ENCODE results near the gene SGSM2.

DNA sequence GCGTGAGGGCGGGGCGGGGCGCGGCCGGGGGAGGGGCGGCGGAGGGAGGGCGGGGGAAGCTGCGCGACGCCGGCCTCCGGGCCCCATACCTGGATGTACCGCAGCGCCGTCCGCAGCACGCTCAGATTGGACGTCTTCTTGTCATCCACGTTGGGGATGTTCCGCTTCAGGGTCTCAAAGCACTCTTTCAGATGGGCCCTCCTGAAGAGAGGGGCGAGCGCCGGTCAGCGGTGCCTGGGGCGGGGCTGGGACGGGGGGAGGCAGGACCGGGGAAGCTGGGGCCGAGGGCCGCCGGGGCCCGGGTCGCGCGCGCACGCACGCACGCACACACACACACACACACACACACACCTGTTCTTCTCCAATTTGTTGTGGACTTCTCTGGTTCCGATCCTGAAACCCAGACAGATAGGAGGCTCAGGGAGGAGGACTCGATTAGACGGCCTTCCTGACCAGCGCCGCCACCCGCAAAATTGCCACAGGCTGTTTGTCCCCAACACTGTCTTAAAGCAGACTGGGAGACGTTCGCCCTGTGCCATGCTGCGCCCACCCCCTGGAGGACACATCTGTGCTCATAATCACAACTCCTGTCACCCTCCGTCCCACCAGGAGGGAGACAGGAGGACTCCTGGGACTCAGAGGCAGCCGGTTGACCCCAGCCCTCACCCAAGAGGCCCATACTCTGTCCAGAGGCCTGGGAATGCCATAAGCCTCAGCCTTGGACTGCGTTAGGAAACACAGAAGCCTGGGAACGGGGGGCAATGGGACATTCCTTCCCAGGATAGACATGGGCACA, 56.9 kb downstream of the SGSM2 start:
- TF ChIP-seq, protein P1, sequence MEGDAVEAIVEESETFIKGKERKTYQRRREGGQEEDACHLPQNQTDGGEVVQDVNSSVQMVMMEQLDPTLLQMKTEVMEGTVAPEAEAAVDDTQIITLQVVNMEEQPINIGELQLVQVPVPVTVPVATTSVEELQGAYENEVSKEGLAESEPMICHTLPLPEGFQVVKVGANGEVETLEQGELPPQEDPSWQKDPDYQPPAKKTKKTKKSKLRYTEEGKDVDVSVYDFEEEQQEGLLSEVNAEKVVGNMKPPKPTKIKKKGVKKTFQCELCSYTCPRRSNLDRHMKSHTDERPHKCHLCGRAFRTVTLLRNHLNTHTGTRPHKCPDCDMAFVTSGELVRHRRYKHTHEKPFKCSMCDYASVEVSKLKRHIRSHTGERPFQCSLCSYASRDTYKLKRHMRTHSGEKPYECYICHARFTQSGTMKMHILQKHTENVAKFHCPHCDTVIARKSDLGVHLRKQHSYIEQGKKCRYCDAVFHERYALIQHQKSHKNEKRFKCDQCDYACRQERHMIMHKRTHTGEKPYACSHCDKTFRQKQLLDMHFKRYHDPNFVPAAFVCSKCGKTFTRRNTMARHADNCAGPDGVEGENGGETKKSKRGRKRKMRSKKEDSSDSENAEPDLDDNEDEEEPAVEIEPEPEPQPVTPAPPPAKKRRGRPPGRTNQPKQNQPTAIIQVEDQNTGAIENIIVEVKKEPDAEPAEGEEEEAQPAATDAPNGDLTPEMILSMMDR (IDR thresholded peaks at IDR 0.05; ENCODE audit: insufficient read depth, low read length): no peak
- no peak for TF ChIP-seq POLR2AphosphoS5 (IDR thresholded peaks at IDR 0.05; ENCODE audit: low read depth)
- TF ChIP-seq GABPA (IDR thresholded peaks at IDR 0.05; ENCODE audit: low read depth): no peak
- no peak for TF ChIP-seq REST (IDR thresholded peaks at IDR 0.05; ENCODE audit: insufficient replicate concordance, low read depth)
- TF ChIP-seq SPI1 (IDR thresholded peaks at IDR 0.05; ENCODE audit: borderline replicate concordance, low read depth): no peak
